ENCODE data around the gene OBSCN. TPM values are rescaled to one million over a fixed set of nuclear protein-coding genes. Genes with fewer than 3 reads are reported as not detected.
"Not testable (repeated sequence)": the region's sequence is repeated elsewhere in the genome, so short reads cannot be mapped to it uniquely, and the experiment has no call there.

Gene OBSCN
- total RNA-seq, 2 experiments from 2014 or later = 6.6 to 8.0 TPM

- no peak overlapping the region for H3K27ac Mint-ChIP-seq
- H3K4me3 Mint-ChIP-seq = no peak overlapping the region
- DNase-seq = no peak
- POLR2A ChIA-PET = no interaction called here
- H3K4me1 Mint-ChIP-seq = peaks cover 17% of the 10 kb centered on the region
- H3K9me3 Mint-ChIP-seq = no peaks in the 10 kb centered on the region
- H3K36me3 Mint-ChIP-seq (ENCODE audit: low read depth) = no peaks in the 10 kb centered on the region
- CTCF ChIA-PET = no interaction called here
- H3K27me3 Mint-ChIP-seq = no peaks in the 10 kb centered on the region
Observed at GRCh38 chr1:228182296-228183030, 25.4 kb upstream of the OBSCN start.

- CTCF ChIA-PET = no interaction called here
- POLR2A ChIA-PET = no interaction called here
Observed at GRCh38 chr1:228184152-228184551, 23.7 kb upstream of the OBSCN start.

GRCh38 chr1:228185641-228185965 lies 22.2 kb upstream of the OBSCN start:
- Mint-ChIP-seq H3K36me3 (ENCODE audit: low read depth) (no peaks in the 10 kb centered on the region), H3K27ac (no peak overlapping the region), H3K4me3 (no peak overlapping the region), H3K4me1 (peaks cover 15% of the 10 kb centered on the region), H3K27me3 (no peaks in the 10 kb centered on the region), H3K9me3 (peaks cover 4% of the 10 kb centered on the region)
- DNase-seq = peak; percentile 64
- ChIA-PET CTCF (interaction anchor here (1.3 kb wide), 1 partner anchor 9 kb away, joined by 3 read pairs; no protein-coding TSS in a partner anchor), POLR2A (no interaction called here)

More at GRCh38 chr1:228184152-228184551, 23.7 kb upstream of the OBSCN start:
- Mint-ChIP-seq H3K36me3 (ENCODE audit: low read depth) (no peaks in the 10 kb centered on the region), H3K27me3 (no peaks in the 10 kb centered on the region), H3K9me3 (peaks cover 4% of the 10 kb centered on the region), H3K27ac (no peak overlapping the region), H3K4me3 (no peak overlapping the region), H3K4me1 (peaks cover 17% of the 10 kb centered on the region)
- DNase-seq = no peak

- POLR2A ChIA-PET; H3K27ac Mint-ChIP-seq; H3K27me3 Mint-ChIP-seq; H3K4me3 Mint-ChIP-seq; H3K9me3 Mint-ChIP-seq; H3K36me3 Mint-ChIP-seq (ENCODE audit: low read depth); DNase-seq: not testable (repeated sequence)
- H3K4me1 Mint-ChIP-seq = peaks cover 15% of the 10 kb centered on the region
- CTCF ChIA-PET = interaction anchor here (1.0 to 1.4 kb wide), 2 partner anchors 11 to 15 kb away, joined by 3 to 6 read pairs; no protein-coding TSS in a partner anchor
Observed at GRCh38 chr1:228188249-228188648, 19.6 kb upstream of the OBSCN start.

GRCh38 chr1:228190182-228190581 lies 17.7 kb upstream of the OBSCN start:
- Mint-ChIP-seq H3K4me1 (peaks cover 15% of the 10 kb centered on the region), H3K4me3 (no peak overlapping the region), H3K36me3 (ENCODE audit: low read depth) (no peaks in the 10 kb centered on the region), H3K27ac (no peak overlapping the region), H3K9me3 (peaks cover 4% of the 10 kb centered on the region), H3K27me3 (no peaks in the 10 kb centered on the region)
- no peak for DNase-seq
- ChIA-PET POLR2A (no interaction called here), CTCF (no interaction called here)

GRCh38 chr1:228190778-228191177 lies 17.1 kb upstream of the OBSCN start:
- ChIA-PET CTCF (no interaction called here), POLR2A (no interaction called here)
- no peak overlapping the region for H3K27ac Mint-ChIP-seq
- H3K4me3 Mint-ChIP-seq = no peak overlapping the region
- no peaks in the 10 kb centered on the region for H3K36me3 Mint-ChIP-seq (ENCODE audit: low read depth)
- peaks cover 9% of the 10 kb centered on the region for H3K4me1 Mint-ChIP-seq
- H3K27me3 Mint-ChIP-seq = no peaks in the 10 kb centered on the region
- H3K9me3 Mint-ChIP-seq = peaks cover 4% of the 10 kb centered on the region
- no peak for DNase-seq

- ChIA-PET CTCF (no interaction called here), POLR2A (interaction anchor here (1.0 kb wide), 1 partner anchor 10 kb away, joined by 3 read pairs; no protein-coding TSS in a partner anchor)
- Mint-ChIP-seq H3K27ac (no peak overlapping the region), H3K4me3 (no peak overlapping the region), H3K9me3 (peaks cover 8% of the 10 kb centered on the region), H3K36me3 (ENCODE audit: low read depth) (peaks cover 5% of the 10 kb centered on the region), H3K27me3 (no peaks in the 10 kb centered on the region), H3K4me1 (no peaks in the 10 kb centered on the region)
- DNase-seq = no peak
Observed at GRCh38 chr1:228194436-228194835, 13.4 kb upstream of the OBSCN start.

GRCh38 chr1:228194921-228195812 lies 12.7 kb upstream of the OBSCN start:
- Mint-ChIP-seq H3K27ac (no peak overlapping the region), H3K36me3 (ENCODE audit: low read depth) (peaks cover 8% of the 10 kb centered on the region), H3K27me3 (no peaks in the 10 kb centered on the region), H3K4me3 (no peak overlapping the region), H3K4me1 (no peaks in the 10 kb centered on the region), H3K9me3 (peaks cover 13% of the 10 kb centered on the region)
- no peak for DNase-seq
- POLR2A ChIA-PET = interaction anchor here (1.0 kb wide), 1 partner anchor 9 kb away, joined by 3 read pairs; no protein-coding TSS in a partner anchor
- CTCF ChIA-PET = no interaction called here

- H3K36me3 Mint-ChIP-seq (ENCODE audit: low read depth) = peaks cover 8% of the 10 kb centered on the region
Observed at GRCh38 chr1:228197555-228198147, 10.2 kb upstream of the OBSCN start.

GRCh38 chr1:228198977-228199590 lies 8.8 kb upstream of the OBSCN start:
- DNase-seq = no peak
- Mint-ChIP-seq H3K27me3 (no peaks in the 10 kb centered on the region), H3K4me1 (no peaks in the 10 kb centered on the region), H3K36me3 (ENCODE audit: low read depth) (peaks cover 8% of the 10 kb centered on the region), H3K4me3 (no peak overlapping the region), H3K27ac (no peak overlapping the region), H3K9me3 (peaks cover 17% of the 10 kb centered on the region)
- CTCF ChIA-PET = interaction anchor here (1.7 kb wide), 1 partner anchor 10 kb away, joined by 6 read pairs; no protein-coding TSS in a partner anchor
- POLR2A ChIA-PET = no interaction called here

More at GRCh38 chr1:228197555-228198147, 10.2 kb upstream of the OBSCN start:
- CTCF ChIA-PET = no interaction called here
- Mint-ChIP-seq H3K4me1 (no peaks in the 10 kb centered on the region), H3K27ac (no peak overlapping the region), H3K4me3 (no peak overlapping the region), H3K9me3 (peaks cover 17% of the 10 kb centered on the region), H3K27me3 (no peaks in the 10 kb centered on the region)
- DNase-seq = no peak
- POLR2A ChIA-PET = no interaction called here

- Mint-ChIP-seq H3K27me3 (peaks cover 2% of the 10 kb centered on the region), H3K4me3 (no peak overlapping the region), H3K36me3 (ENCODE audit: low read depth) (no peaks in the 10 kb centered on the region), H3K27ac (no peak overlapping the region), H3K4me1 (no peaks in the 10 kb centered on the region), H3K9me3 (peaks cover 5% of the 10 kb centered on the region)
- no peak for DNase-seq
- POLR2A ChIA-PET = no interaction called here
- CTCF ChIA-PET = interaction anchor here (0.8 kb wide), 1 partner anchor 9 kb away, joined by 3 read pairs; no protein-coding TSS in a partner anchor
Observed at GRCh38 chr1:228204958-228205357, 2.9 kb upstream of the OBSCN start.

- DNase-seq = no peak
- CTCF ChIA-PET = no interaction called here
- H3K9me3 Mint-ChIP-seq = peaks cover 3% of the 10 kb centered on the region
- no peak overlapping the region for H3K4me3 Mint-ChIP-seq
- peaks cover 2% of the 10 kb centered on the region for H3K27me3 Mint-ChIP-seq
- POLR2A ChIA-PET = no interaction called here
- no peaks in the 10 kb centered on the region for H3K4me1 Mint-ChIP-seq
- H3K27ac Mint-ChIP-seq = no peak overlapping the region
- no peaks in the 10 kb centered on the region for H3K36me3 Mint-ChIP-seq (ENCODE audit: low read depth)
Observed at GRCh38 chr1:228205526-228206436, 2.1 kb upstream of the OBSCN start.

All from activated CD4-positive, alpha-beta memory T cell treated with anti-CD3 and anti-CD28 coated beads, Interleukin-2, amount 10 ng/mL, durations not matched to agents 7 days and 5 days (primary cell).